ENCODE measurements around the gene TFE3. TPM values are rescaled to one million over a fixed set of nuclear protein-coding genes. Genes with fewer than 3 reads are reported as not detected.

Gene TFE3
- total and polyA plus RNA-seq, 10 of the 15 experiments (the other 5 are each of a cell fraction or from before 2014, with no cell fraction given): 3.5 to 20.4 (median 11.6) TPM

GRCh38 chrX:49001521-49002090 is 41.6 kb downstream of the TFE3 start (continued):
- TF ChIP-seq REST (IDR thresholded peaks at IDR 0.05; ENCODE audit: low read depth, low read length): no peak
- TF ChIP-seq RBBP5 (conservative IDR thresholded peaks at IDR 0.05): no peak
- no peak for TF ChIP-seq MTA3 (IDR thresholded peaks at IDR 0.05; ENCODE audit: borderline replicate concordance, low read length)
- no peak for TF ChIP-seq CTCF (IDR thresholded peaks at IDR 0.05 in 2 of 3, conservative IDR thresholded peaks at IDR 0.05 in 1 of 3; ENCODE audit: control insufficient read depth in 2 of 3, extremely low read depth in 1 of 3, insufficient read depth in 1 of 3, low read depth in 3 of 3, low read length in 3 of 3)
- no peak for TF ChIP-seq BACH1 (IDR thresholded peaks at IDR 0.05; ENCODE audit: borderline replicate concordance)
- TF ChIP-seq CEBPB (IDR thresholded peaks at IDR 0.05; ENCODE audit: borderline replicate concordance in 1 of 2, low read depth in 2 of 2, low read length in 2 of 2): no peak
- no peak for TF ChIP-seq RAD51 (IDR thresholded peaks at IDR 0.05)
- TF ChIP-seq SRF (IDR thresholded peaks at IDR 0.05; ENCODE audit: low read depth in 2 of 2, low read length in 2 of 2): no peak
- no peak for TF ChIP-seq ZZZ3 (IDR thresholded peaks at IDR 0.05; ENCODE audit: control insufficient read depth, insufficient read length, low read depth)
- TF ChIP-seq RAD21 (IDR thresholded peaks at IDR 0.05; ENCODE audit: insufficient read depth, low read depth, low read length): no peak
- TF ChIP-seq IKZF1 (conservative IDR thresholded peaks at IDR 0.05): 0 out of 2 replicates have a peak, but pooled peaks have one; percentile 9
- TF ChIP-seq CBX5 (IDR thresholded peaks at IDR 0.05; ENCODE audit: low read depth): no peak
- no peak for TF ChIP-seq ZBED1 (IDR thresholded peaks at IDR 0.05; ENCODE audit: borderline replicate concordance)
- TF ChIP-seq SP1 (IDR thresholded peaks at IDR 0.05; ENCODE audit: low read depth, low read length): no peak
- TF ChIP-seq GABPA (IDR thresholded peaks at IDR 0.05; ENCODE audit: low read depth): no peak
- TF ChIP-seq BCL3 (IDR thresholded peaks at IDR 0.05; ENCODE audit: borderline replicate concordance, insufficient read depth, low read depth, low read length, poor library complexity, severe bottlenecking): no peak
- peak; percentile 68; the same call in 1 of the 2 replicates for TF ChIP-seq JUND (IDR thresholded peaks at IDR 0.05; ENCODE audit: low read depth, low read length)
- no peak for TF ChIP-seq IKZF2 (IDR thresholded peaks at IDR 0.05)
- no peak for TF ChIP-seq E2F8 (IDR thresholded peaks at IDR 0.05; ENCODE audit: low read depth, partially characterized antibody)
- TF ChIP-seq ELK1 (IDR thresholded peaks at IDR 0.05; ENCODE audit: low read depth, low read length): no peak

Data from GM12878 (cell line).